ENCODE data around the gene HES4.

HES4 gene

DNA sequence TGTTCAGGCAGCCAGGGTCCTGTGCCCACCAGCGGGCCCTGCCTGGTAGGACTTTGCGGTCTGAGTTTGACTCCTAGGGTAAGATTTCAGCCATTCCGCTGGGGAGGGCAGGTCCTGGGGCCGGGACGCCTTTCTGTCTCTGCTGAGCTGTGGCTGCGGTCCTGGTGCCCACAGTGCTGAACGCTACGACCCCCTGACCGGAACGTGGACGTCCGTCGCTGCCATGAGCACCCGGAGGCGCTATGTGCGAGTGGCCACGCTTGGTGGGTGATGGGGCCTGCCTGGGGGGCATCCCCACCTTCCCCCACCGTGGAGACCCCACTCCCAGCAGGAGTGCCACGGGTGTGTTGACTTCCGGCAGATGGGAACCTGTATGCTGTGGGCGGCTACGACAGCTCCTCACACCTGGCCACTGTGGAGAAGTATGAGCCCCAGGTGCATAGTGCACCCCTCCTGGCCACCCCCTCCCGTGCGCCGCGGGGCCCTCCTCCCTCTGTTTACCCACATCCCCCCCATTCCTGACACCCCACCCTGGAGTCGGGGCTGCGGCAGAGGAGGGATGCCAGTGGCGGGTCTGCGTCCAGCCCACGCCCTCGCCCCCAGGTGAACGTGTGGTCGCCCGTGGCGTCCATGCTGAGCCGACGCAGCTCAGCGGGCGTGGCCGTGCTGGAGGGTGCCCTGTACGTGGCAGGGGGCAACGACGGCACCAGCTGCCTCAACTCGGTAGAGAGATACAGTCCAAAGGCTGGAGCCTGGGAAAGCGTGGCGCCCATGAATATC lies 36.0 kb downstream of the HES4 start:
- no peak for DNase-seq

DNA sequence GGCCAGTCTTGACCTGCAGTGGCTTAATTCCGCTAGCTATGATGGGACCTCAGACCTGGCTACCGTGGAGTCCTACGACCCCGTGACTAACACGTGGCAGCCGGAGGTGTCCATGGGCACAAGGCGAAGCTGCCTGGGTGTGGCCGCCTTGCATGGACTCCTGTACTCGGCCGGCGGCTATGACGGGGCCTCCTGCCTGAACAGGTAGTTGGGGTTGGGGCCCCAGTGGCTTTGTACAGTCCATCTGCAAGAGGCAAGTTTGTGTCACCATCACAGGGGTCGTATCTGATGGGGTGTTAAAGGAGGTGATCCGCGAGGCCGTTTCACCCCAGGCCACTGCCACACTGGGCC lies 36.6 kb downstream of the HES4 start:
- DNase-seq = no peak

DNA sequence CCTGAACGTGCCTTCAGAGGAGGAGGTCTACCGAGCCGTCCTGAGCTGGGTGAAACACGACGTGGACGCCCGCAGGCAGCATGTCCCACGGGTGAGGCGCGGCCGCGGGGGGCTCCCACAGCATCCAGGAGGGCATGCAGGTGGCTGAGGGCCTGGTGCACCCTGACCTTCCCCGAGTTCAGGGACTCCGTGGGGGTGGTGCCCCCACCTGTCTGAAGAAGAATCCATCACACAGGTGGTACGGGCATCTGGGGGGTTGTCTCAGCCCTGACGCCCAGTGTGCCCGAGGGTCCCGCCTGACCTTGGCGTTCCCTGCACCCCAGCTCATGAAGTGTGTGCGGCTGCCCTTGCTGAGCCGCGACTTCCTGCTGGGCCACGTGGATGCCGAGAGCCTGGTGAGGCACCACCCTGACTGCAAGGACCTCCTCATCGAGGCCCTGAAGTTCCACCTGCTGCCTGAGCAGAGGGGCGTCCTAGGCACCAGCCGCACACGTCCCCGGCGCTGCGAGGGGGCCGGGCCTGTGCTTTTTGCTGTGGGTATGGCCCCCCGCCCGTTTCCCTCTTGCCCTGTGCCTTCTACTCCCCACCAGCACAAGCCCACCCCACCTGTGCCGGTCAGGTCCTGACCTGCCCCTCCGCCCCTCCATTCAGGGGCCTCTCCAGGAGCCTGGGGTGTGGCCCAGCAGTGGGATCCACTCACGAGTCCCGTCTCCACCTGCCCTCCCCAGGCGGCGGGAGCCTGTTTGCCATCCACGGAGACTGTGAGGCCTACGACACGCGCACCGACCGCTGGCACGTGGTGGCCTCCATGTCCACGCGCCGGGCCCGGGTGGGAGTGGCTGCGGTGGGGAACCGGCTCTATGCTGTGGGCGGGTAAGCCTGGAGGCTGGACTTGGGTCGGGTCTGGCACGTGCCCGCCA lies 37.3 kb downstream of the HES4 start:
- no peak for DNase-seq

DNA sequence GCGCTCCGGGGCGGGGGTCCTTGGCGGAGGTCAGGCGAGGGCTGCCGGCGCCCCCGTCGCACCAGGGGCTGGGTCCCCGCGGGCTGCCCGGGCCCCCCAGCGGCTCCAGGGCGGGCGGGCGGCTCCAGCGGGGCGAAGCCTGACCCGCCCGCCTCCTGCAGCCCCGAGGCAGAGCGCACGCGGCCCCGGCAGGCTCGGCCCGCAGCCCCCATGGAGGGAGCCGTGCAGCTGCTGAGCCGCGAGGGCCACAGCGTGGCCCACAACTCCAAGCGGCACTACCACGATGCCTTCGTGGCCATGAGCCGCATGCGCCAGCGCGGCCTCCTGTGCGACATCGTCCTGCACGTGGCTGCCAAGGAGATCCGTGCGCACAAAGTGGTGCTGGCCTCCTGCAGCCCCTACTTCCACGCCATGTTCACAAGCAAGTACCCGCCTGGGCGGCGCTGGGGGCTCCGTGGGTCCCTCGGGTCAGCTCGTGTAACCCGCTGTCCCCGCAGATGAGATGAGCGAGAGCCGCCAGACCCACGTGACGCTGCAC lies 38.7 kb downstream of the HES4 start:
- no peak for DNase-seq

DNA sequence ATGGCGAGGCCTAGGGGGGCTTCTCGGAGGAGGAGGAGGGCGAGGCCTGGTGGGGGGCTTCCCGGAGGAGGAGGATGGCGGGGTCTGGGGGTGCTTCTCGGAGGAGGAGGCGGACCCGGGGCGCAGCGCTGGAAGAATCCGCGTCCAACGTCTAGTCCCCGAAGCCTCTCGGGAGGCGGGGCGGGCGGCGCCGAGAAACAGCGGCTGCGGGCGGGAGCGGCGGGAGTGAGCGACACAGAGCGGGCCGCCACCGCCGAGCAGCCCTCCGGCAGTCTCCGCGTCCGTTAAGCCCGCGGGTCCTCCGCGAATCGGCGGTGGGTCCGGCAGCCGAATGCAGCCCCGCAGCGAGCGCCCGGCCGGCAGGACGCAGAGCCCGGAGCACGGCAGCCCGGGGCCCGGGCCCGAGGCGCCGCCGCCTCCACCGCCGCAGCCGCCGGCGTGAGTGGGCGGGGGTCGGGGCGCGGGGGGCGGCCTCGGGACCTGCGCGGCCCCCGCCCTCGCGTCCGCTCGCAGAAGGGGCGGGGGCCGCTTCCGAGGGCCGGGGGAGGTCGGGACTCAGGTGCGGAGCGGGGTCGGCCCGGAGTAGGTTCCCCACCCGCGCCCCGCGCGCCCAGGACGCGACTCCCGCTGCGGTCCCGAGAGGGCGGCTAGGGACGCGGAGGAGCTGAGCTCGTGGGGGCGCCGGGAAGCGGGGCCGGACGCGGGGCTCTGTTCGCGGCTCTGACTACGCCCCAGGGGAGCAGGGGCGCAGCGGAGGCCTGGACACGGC lies 39.4 kb downstream of the HES4 start, which contains the start of gene KLHL17:
TSS of gene KLHL17 (plus strand) at position 222 of the 769 bp plus-strand sequence. CDS start at position 332, 110 bp downstream.
- DNase-seq = peak; percentile 63 to 65

DNA sequence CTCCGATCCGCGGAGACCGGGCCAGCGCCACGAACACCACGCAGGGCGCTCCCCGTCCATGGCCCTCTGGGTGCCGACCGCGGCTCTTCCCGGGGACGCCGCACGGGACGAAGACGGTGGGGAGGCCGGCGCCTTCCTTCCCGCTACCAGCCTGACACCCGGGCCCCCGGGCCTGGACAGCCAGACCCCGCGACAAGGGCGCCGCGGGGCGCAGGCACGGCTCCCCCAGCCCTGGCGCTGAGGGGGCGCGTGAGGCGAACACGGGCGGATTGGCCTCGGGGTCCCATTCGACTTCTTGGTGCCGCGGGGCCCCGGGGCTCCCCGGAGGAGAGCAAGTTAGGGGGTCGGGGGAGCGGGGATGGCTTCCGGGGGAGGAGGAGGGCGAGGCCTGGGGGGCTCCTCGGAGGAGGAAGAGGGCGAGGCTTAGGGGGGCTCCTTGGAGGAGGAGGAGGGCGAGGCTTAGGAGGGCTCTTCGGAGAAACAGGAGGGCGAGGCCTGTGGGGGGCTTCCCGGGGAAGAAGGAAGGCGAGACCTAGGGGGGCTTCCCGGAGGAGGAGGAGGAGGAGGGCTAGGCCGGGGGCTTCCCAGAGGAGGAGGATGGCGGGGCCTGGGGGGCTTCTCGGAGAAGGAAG lies 40.0 kb downstream of the HES4 start:
- no peak for DNase-seq

DNA sequence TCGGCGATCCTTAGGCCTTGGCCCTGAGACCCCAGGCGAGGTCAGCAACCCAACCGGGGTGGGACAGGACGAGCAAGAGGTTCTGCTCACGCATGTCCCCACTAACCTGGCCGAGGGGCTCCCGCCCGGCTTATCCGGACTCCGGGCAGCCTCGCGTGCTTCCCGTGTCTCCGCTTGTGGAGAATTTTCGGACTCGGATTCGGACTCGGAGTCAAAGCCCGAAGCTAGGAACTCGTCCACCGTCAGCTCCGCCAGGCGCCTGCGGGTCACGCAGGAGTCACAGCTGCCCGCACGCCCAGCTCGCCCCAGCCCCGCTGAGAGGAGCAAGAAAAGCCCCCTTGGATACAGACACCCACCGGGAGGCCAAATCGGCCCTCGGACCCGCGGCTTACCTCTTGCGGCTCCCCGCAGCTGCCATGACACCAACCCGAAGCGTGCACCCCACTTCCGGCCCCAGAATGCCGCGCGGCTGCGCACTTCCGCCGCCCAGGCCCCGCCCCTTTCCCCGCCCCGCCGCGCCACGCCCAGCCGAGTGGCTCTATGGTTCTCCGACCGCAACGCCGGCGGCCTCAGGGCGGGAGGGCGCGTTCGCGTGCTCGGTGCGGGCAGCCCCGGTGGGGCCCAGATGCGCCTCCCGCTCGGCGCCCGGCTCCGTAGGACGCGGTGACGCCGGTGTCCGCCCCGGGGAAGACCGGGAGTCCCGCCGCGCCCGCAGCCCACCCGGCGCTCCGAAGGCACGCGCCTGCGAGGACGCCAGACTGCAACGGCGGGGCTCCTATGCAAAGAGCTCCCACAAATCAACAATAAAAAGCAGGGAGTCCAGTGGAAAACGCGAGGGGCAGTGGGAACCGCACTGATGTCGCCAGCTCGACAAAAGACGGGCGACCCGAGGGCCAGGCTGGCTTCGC lies 40.8 kb downstream of the HES4 start, which contains the start of gene NOC2L:
TSS of gene NOC2L (minus strand) at position 434 of the 908 bp plus-strand sequence. CDS start at position 418, 16 bp downstream.
- DNase-seq = peak; percentile 80 to 93

DNA sequence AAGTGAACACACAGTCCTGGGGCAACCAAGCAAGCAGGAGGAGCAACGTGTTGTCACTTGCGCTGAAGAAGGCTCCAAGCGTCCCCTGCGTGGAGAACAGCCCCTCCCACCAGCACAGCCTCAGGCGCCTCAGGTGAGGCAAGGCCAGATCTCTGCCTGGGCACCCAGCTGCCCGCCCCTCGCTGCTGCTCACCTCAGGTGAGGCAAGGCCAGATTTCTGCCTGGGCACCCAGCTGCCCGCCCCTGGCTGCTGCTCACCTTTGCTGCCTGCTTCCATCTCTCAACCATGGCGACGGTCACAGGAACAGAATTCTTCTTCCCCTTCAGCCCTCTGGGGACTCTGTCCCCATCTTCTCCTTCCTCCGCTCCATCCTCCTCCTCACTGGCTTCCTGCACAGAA lies 43.3 kb downstream of the HES4 start:
- DNase-seq = no peak

DNA sequence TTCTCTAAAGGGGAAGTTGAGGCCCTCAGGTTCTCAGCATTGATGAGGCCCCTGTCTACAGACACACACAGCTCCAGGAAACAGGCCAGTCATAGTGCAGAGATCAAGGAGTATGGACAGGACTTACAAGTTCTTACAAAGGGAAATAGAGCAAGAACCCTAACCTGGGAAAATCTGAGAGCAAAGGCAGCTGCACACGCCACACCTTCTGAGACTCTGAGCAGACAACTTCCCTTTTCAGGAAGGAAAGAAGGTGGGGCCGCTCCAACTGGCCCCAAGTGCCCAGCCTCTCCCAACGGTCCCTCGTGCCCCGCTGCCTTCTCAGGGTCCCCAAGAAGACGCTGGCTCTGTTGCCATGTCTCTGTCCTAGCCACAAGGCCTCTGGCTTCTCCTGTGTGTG lies 44.4 kb downstream of the HES4 start:
- no peak for DNase-seq

DNA sequence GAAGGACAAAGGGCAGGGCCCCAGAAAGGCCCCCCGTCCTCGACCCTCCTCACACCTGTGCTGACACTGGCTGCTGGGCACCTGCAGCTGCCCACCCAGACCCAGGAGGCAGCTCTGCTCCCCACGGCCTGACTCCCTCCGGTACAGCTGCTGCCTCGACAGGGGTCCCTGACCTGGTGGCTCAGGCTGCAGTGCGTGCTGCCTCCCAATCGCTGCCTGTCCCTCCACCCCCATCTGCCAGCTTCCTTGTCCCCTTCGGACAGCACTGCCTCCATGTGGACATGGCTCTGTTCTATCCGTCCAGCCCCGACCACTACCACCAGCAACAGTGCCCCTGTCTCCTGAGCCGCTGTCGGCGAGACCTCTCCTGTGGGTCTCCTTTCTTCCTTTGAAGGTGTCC lies 45.0 kb downstream of the HES4 start:
- DNase-seq = no peak

DNA sequence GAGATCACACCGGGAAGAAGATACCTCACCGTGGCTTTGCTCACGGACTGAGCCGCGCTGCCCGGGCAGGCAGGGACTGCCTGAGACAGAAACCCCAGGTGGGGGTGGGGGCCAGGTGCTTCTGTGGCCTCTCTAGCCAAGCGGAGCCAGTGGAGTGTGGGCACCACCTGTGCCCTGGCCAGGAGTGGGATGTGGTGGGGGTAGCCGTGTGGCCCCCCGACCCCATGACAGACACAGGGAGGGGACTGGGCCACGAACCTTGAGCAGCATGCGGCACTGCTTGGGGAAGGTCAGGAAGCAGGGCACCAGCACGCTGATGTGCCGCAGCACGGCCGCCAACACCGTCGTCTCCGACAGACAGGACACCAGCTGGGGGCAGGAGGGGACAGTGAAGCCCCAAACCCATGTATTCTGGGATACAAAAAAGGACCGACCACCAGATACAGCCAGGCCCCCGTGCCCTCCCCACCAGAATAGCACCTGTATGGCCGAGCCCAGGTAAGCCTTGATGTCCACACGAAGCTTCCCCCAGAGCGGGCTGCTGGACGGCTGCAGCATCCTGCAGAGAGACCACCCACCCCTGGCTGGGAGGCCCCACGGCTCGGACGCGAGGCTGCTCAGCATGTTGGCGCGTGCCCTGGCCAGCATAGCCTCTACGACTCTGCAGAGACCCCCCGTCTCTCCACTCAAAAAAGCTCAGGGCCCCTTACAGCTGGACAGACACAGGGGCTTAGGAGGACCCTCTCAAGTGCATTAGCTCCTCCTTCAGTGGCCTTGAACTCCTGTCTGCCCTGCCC lies 46.2 kb downstream of the HES4 start:
- DNase-seq = no peak

DNA sequence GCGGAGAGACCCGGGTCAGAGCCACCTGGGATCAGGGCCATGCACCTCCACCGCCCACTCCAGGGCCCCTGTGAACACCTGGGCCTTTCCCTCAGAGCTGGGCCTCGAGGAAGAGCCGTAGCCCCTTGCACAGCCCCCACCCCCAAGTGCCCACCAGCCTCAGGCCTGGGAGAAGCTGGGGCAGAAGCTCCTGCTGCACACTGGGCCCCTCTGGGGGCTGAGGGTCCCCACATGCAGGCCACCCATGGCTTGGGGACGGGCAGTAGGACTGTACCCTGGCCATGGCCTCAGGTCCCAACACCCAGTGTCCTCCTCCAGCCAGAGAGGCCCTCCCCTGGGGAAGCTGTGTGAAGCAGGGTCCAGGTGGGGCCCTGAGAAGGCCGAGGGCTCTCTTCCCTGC lies 47.3 kb downstream of the HES4 start:
- DNase-seq = no peak

DNA sequence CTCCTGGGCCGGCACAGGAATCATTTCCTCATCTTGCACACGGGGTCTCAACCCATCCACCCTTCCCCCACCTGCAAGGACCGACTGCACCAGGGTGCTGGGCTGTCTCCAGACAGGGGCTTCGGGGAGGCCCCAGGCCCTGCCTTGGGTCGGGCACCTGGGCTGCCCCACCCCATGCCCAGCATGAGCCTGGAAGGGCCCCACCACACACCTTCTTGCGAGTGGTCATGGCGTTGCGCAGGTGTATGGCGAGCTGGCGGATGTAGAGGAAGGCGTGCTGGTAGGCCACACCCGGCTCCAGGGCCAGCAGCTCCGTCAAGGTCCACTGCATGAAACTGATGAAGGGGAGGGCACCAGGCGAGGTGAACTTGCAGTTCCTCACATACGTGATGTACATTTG lies 47.7 kb downstream of the HES4 start:
- DNase-seq = no peak

DNA sequence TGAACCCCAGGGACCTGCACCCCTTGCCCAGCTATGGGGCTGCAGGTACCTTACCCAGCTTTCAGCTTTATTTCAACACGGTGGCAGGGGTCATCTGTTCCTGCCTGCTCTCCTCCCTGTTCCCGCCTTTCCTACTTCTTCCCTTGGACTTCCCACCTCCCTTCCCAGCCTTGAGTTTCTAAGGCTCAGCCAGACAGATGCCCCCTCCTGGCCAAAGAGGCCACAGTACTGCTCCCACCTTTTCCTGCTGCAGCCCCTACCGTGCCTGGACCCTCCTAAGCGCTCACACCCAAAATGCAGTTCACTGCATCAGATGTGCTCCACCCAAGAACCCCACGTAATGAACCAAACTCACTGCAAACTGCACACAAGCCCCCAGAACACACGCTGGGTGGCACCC lies 48.5 kb downstream of the HES4 start:
- no peak for DNase-seq

DNA sequence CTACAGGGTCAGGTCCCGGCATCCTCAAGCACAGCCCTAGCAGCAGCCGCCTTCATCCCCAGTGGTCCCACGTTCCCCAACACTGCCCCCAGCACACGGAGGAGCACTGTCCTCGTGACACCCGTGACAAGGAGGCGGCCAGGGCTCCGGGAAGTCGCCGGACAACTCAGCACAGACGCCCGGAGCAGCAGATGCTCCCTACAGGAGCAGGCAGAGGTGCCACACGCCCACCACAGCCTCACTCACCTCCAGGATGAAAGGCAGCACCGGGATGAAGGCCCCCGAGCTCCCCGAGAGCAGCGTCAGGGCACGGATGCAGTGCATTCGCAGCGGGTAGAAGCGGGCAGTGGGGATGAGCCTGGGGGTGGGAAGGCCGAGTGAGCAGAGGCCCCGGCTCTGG lies 49.0 kb downstream of the HES4 start:
- no peak for DNase-seq

DNA sequence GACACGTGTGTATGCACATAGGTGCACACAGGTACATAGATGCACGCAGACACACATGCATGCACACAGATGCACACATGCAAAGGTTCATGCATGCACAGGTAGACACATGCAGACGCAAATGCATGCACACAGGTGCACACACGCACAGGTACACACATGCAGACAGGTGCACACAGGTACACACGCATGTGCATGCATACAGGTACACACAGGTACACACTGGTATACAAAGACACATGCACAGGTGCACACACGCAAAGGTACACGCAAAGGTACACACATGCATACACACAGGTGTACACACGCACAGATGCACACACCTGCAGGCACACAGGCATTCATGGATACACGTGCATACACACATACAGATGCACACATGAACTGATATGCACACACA lies 49.6 kb downstream of the HES4 start:
- no peak for DNase-seq
